ENCODE results near the gene ARL13B. TPM values are rescaled to one million over a fixed set of nuclear protein-coding genes. Genes with fewer than 3 reads are reported as not detected.

ARL13B gene
- total RNA-seq, 1 donor from 2014 or later = 15.6 TPM

DNA sequence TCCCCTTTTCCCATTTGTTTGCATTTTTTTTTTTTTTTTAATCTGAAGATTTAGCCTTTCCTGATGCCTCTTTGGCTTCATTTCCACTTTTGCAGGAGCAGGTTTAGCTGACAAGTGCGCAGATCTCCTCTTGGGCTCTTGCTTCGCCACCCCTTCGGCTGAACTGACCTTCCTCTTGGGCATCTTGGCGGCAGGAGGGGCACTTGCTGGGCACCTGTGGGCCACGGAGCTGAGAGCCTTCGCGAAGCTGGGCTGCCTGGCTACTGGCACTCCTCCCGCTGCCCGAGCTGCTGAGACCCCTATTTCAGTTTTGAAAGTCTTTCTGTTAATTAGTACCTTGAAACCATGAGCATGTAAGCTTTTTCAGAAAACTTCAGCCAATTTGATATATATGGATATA lies 8.8 kb downstream of the ARL13B start:
- Mint-ChIP-seq H3K9me3 (no peaks in the 10 kb centered on the region), H3K27ac (ENCODE audit: unreplicated experiment) (no peak overlapping the region), H3K27me3 (ENCODE audit: low read depth) (no peaks in the 10 kb centered on the region)

DNA sequence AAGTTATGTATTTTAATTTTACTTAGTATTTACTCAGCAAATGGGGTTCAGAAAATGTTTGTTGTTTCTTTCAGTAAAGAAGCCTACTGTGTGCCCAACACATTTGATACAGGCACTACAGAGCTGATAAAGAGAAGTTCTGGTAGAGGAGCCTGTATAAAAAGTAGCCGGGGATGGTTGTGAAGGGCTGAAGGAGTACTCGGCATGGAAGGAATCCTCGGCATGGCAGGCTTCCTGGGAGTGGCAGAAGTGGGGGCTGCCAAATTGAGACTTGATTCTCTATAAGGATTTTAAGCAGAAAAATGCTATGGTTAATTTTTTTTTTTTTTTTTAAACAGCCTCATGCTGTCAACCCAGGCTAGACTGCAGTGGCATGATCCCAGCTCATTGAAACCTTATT lies 9.3 kb downstream of the ARL13B start:
- Mint-ChIP-seq H3K4me1 (no peaks in the 10 kb centered on the region), H3K27me3 (ENCODE audit: low read depth) (no peaks in the 10 kb centered on the region), H3K4me3 (no peak overlapping the region), H3K27ac (ENCODE audit: unreplicated experiment) (no peak overlapping the region), H3K9me3 (no peaks in the 10 kb centered on the region), H3K36me3 (ENCODE audit: low read depth) (no peaks in the 10 kb centered on the region)
- DNase-seq (ENCODE audit: low read depth, low spot score) = no peak
- TF ChIP-seq, protein P1, sequence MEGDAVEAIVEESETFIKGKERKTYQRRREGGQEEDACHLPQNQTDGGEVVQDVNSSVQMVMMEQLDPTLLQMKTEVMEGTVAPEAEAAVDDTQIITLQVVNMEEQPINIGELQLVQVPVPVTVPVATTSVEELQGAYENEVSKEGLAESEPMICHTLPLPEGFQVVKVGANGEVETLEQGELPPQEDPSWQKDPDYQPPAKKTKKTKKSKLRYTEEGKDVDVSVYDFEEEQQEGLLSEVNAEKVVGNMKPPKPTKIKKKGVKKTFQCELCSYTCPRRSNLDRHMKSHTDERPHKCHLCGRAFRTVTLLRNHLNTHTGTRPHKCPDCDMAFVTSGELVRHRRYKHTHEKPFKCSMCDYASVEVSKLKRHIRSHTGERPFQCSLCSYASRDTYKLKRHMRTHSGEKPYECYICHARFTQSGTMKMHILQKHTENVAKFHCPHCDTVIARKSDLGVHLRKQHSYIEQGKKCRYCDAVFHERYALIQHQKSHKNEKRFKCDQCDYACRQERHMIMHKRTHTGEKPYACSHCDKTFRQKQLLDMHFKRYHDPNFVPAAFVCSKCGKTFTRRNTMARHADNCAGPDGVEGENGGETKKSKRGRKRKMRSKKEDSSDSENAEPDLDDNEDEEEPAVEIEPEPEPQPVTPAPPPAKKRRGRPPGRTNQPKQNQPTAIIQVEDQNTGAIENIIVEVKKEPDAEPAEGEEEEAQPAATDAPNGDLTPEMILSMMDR (conservative IDR thresholded peaks at IDR 0.05) = no peak

More for the DNA sequence above, 8.8 kb downstream of the ARL13B start:
- Mint-ChIP-seq H3K4me3 (no peak overlapping the region), H3K4me1 (no peaks in the 10 kb centered on the region), H3K36me3 (ENCODE audit: low read depth) (no peaks in the 10 kb centered on the region)
- TF ChIP-seq, protein P1 (conservative IDR thresholded peaks at IDR 0.05) = no peak
- no peak for DNase-seq (ENCODE audit: low read depth, low spot score)

DNA sequence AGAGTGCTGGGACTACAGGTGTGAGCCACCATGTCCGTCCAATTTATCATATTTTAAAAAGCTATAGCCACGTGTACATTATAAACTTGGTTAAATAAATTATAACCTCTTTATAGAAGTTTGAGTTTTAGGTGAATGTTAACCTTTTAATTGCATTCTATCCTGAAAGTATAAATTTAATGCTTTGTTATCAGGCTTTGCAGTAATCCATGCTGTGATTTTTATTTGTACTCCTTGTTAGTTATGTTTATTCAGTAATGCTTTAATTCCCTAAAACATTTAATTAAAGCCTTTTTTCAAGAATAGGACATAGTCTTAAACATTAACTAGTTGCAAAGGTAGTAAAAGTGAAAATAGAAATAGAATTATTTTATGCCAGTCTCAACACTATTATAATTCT lies 11.7 kb downstream of the ARL13B start:
- DNase-seq (ENCODE audit: low read depth, low spot score) = no peak
- Mint-ChIP-seq H3K4me1 (no peaks in the 10 kb centered on the region), H3K27ac (ENCODE audit: unreplicated experiment) (no peak overlapping the region), H3K9me3 (no peaks in the 10 kb centered on the region), H3K4me3 (no peak overlapping the region), H3K27me3 (ENCODE audit: low read depth) (no peaks in the 10 kb centered on the region), H3K36me3 (ENCODE audit: low read depth) (no peaks in the 10 kb centered on the region)
- TF ChIP-seq, protein P1 (conservative IDR thresholded peaks at IDR 0.05) = no peak

DNA sequence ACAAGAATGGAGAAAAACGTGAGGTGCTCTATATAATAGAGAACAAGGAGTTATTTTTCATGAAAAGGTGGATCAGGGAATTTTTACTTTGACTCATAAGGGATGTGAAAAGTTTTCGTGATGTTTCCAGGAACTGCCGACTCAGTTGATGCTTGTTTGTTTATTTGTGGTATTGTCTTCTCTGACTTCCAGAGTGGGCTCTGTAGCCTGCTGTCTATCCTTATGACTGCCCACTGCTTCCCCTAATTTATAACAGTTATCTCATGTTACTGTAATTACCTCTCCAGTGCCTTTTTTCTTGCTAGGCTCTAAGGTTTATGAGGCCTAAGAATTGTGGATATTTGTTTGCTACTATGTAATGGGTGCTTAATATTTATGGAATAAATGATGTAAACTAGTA lies 12.3 kb downstream of the ARL13B start:
- Mint-ChIP-seq H3K27me3 (ENCODE audit: low read depth) (no peaks in the 10 kb centered on the region), H3K4me3 (no peak overlapping the region), H3K4me1 (no peaks in the 10 kb centered on the region), H3K9me3 (no peaks in the 10 kb centered on the region), H3K27ac (ENCODE audit: unreplicated experiment) (no peak overlapping the region), H3K36me3 (ENCODE audit: low read depth) (peaks cover 4% of the 10 kb centered on the region)
- TF ChIP-seq, protein P1 (conservative IDR thresholded peaks at IDR 0.05) = no peak
- DNase-seq (ENCODE audit: low read depth, low spot score) = no peak

DNA sequence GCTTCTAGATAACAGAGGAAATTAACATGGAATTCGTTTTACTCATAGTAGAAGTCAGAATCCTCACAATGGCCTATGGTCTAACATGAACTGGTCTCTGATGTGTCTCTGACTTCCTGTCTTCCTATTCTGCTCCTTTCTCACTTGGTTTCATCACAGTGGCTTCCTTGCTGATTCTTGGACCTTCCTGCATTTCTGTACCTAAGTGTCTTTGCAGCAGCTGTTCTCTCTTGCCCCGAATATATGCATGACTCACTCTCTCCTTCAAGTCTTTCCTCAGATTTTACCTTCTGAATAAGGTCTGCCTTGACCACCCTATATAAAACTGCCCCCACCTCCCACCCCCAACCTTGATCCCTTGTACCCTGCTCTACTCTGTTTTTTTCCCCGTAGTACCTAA lies 14.1 kb downstream of the ARL13B start:
- no peak for DNase-seq (ENCODE audit: low read depth, low spot score)
- H3K9me3 Mint-ChIP-seq = no peaks in the 10 kb centered on the region
- H3K27ac Mint-ChIP-seq (ENCODE audit: unreplicated experiment) = no peak overlapping the region
- no peaks in the 10 kb centered on the region for H3K4me1 Mint-ChIP-seq
- peaks cover 12% of the 10 kb centered on the region for H3K36me3 Mint-ChIP-seq (ENCODE audit: low read depth)
- no peak overlapping the region for H3K4me3 Mint-ChIP-seq
- no peaks in the 10 kb centered on the region for H3K27me3 Mint-ChIP-seq (ENCODE audit: low read depth)
- TF ChIP-seq, protein P1 (conservative IDR thresholded peaks at IDR 0.05) = no peak

DNA sequence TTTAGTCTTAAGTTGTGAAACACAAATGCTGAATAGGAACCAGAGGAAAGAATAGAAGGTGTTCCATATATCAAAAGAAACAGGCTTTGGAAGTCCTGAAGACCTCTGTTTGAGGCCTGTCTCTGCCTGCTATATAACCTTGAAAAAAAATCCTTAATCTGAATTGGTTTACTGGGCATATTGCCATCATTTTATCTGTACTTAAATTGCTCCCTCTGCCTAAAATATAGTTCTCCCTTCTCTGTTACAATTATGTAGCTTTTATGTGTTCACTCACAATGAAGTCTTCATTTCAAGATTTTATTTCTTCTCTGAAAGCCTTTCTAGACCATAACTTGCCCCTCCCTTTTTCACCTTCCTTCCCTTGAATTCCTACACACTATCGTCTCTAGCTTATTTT lies 21.2 kb downstream of the ARL13B start:
- Mint-ChIP-seq H3K9me3 (no peaks in the 10 kb centered on the region), H3K27me3 (ENCODE audit: low read depth) (no peaks in the 10 kb centered on the region), H3K27ac (ENCODE audit: unreplicated experiment) (no peak overlapping the region), H3K4me3 (no peak overlapping the region), H3K4me1 (peaks cover 9% of the 10 kb centered on the region), H3K36me3 (ENCODE audit: low read depth) (peaks cover 15% of the 10 kb centered on the region)
- TF ChIP-seq, protein P1 (conservative IDR thresholded peaks at IDR 0.05) = no peak
- no peak for DNase-seq (ENCODE audit: low read depth, low spot score)
